Fibroblast of skin of right biceps (primary cell): ENCODE measurements around the gene AHCYL2.
"Not testable (repeated sequence)": the region's sequence is repeated elsewhere in the genome, so short reads cannot be mapped to it uniquely, and the experiment has no call there.

ENCODE experiments used
- DNase-seq: peaks from one replicate; pipeline ENCODE4 v3.0.0-alpha.2; 2013

Gene AHCYL2

GRCh38 chr7:129209067-129209926 is 15.5 kb upstream of the AHCYL2 start:
- DNase-seq: no peak

- peak; percentile 44 for DNase-seq
Observed at GRCh38 chr7:129210256-129210988, 14.4 kb upstream of the AHCYL2 start.

GRCh38 chr7:129210989-129211312 is 13.9 kb upstream of the AHCYL2 start:
- DNase-seq: no peak

GRCh38 chr7:129212126-129212525 is 12.7 kb upstream of the AHCYL2 start:
- no peak for DNase-seq

GRCh38 chr7:129212596-129212995 is 12.2 kb upstream of the AHCYL2 start:
- DNase-seq: no peak

- peak; percentile 15 for DNase-seq
Observed at GRCh38 chr7:129213828-129214227, 11.0 kb upstream of the AHCYL2 start.

- DNase-seq: not testable (repeated sequence)
Observed at GRCh38 chr7:129215691-129216090, 9.1 kb upstream of the AHCYL2 start.

GRCh38 chr7:129216101-129216715 is 8.6 kb upstream of the AHCYL2 start:
- DNase-seq: not testable (repeated sequence)

GRCh38 chr7:129216821-129217416 is 7.9 kb upstream of the AHCYL2 start:
- not testable (repeated sequence) for DNase-seq

GRCh38 chr7:129218514-129219062 is 6.2 kb upstream of the AHCYL2 start:
- DNase-seq: peak; percentile 75

GRCh38 chr7:129219166-129219565 is 5.7 kb upstream of the AHCYL2 start:
- not testable (repeated sequence) for DNase-seq

- DNase-seq: no peak
Observed at GRCh38 chr7:129222064-129222463, 2.8 kb upstream of the AHCYL2 start.

- peak; percentile 38 for DNase-seq
Observed at GRCh38 chr7:129225206-129225930, 538 bp downstream of the AHCYL2 start.

GRCh38 chr7:129225931-129226572 is 1.2 kb downstream of the AHCYL2 start:
- no peak for DNase-seq

- no peak for DNase-seq
Observed at GRCh38 chr7:129227646-129228578, 3.1 kb downstream of the AHCYL2 start.

- no peak for DNase-seq
Observed at GRCh38 chr7:129228633-129229032, 3.8 kb downstream of the AHCYL2 start.

GRCh38 chr7:129231666-129232065 is 6.8 kb downstream of the AHCYL2 start:
- DNase-seq: no peak

- DNase-seq: no peak
Observed at GRCh38 chr7:129238546-129238945, 13.7 kb downstream of the AHCYL2 start.

GRCh38 chr7:129240119-129240820 is 15.4 kb downstream of the AHCYL2 start:
- DNase-seq: no peak

- DNase-seq: no peak
Observed at GRCh38 chr7:129244220-129244619, 19.4 kb downstream of the AHCYL2 start.
